HepG2 (cell line): Measurements from ENCODE around the gene ZNF428. TPM values are rescaled to one million over a fixed set of nuclear protein-coding genes. Genes with fewer than 3 reads are reported as not detected.

ENCODE experiments used
- CREB1 ChIP-seq, 2 experiments: fragments of 450-650 bp in 1 of 2; IDR thresholded peaks; 2 replicates each; pipeline ENCODE4 v1.6.1; 2016 to 2017; ENCODE audit warnings: control low read depth in 1 of 2, mild to moderate bottlenecking in 1 of 2, missing compliant biosample characterization in 1 of 2, missing genetic modification characterization in 1 of 2
- HBP1 ChIP-seq: IDR thresholded peaks from 2 replicates; pipeline ENCODE4 v1.6.1; 2016; ENCODE audit warnings: low read depth, control low read depth
- JUND ChIP-seq: sonication (generic); formaldehyde crosslinking; IDR thresholded peaks from 2 replicates; pipeline ENCODE4 v1.8.0; 2022; ENCODE audit warnings: mild to moderate bottlenecking, missing genetic modification reagents
- KAT2B ChIP-seq: fragments of 150-350 bp; IDR thresholded peaks from 2 replicates; pipeline ENCODE4 v1.6.1; 2014; ENCODE audit warnings: low read depth, low read length, borderline replicate concordance
- KLF13 ChIP-seq: sonication (generic); formaldehyde crosslinking; IDR thresholded peaks from 2 replicates; pipeline ENCODE4 v1.4.0; 2020; ENCODE audit warnings: mild to moderate bottlenecking, missing genetic modification reagents
- RAD51 ChIP-seq: fragments of 450-650 bp; IDR thresholded peaks from 2 replicates; pipeline ENCODE4 v1.6.1; 2016; ENCODE audit warnings: borderline replicate concordance
- ZNF280D ChIP-seq: sonication (generic); formaldehyde crosslinking; IDR thresholded peaks from 2 replicates; pipeline ENCODE4 v1.5.1; 2020; ENCODE audit warnings: mild to moderate bottlenecking, missing genetic modification reagents
- ZNF30 ChIP-seq: sonication (generic); formaldehyde crosslinking; IDR thresholded peaks from 2 replicates; pipeline ENCODE4 v1.5.0; 2020; ENCODE audit warnings: mild to moderate bottlenecking, missing genetic modification reagents
- ZNF44 ChIP-seq: sonication (generic); formaldehyde crosslinking; IDR thresholded peaks from 2 replicates; pipeline ENCODE4 v1.5.1; 2020; ENCODE audit warnings: mild to moderate bottlenecking, missing genetic modification reagents
- ZNF547 ChIP-seq: sonication (generic); formaldehyde crosslinking; IDR thresholded peaks from 2 replicates; pipeline ENCODE4 v1.5.1; 2020; ENCODE audit warnings: mild to moderate bottlenecking, missing genetic modification reagents
- ZNF569 ChIP-seq: sonication (generic); formaldehyde crosslinking; IDR thresholded peaks from 2 replicates; pipeline ENCODE4 v1.5.0; 2020; ENCODE audit warnings: mild to moderate bottlenecking, missing genetic modification reagents, moderate library complexity, borderline replicate concordance
- ZNF850 ChIP-seq: sonication (generic); formaldehyde crosslinking; conservative IDR thresholded peaks from 2 replicates; pipeline ENCODE4 v1.9.0; 2021; ENCODE audit warnings: mild to moderate bottlenecking, missing genetic modification reagents
- ZSCAN25 ChIP-seq: sonication (generic); formaldehyde crosslinking; IDR thresholded peaks from 2 replicates; pipeline ENCODE4 v1.8.0; 2022; ENCODE audit warnings: mild to moderate bottlenecking, missing genetic modification reagents
- polyA plus RNA-seq, 8 experiments: library from polyadenylated mRNA; depleted of rRNA in 3 of 8; stranded (reverse) in 7 of 8; unstranded in 1 of 8; fragments of >200 nt; fragmentation: Illumina TruSeq in 4 of 8; extraction: Trizol in 4 of 8; gene quantifications; 2 replicates each; pipeline versions ENCODE4 v1.2.1 to v1.2.3, GENCODE V29; 2011 to 2016; ENCODE audit warnings: low read depth in 4 of 8, missing spikeins in 1 of 8, mixed read lengths in 1 of 8; ENCODE audit not compliant: insufficient read depth in 1 of 8
- total RNA-seq, 5 experiments: library from RNA; depleted of rRNA; stranded (reverse); fragments of >200 nt; fragmentation: Illumina TruSeq; extraction: Trizol; gene quantifications; 2 replicates each; pipeline ENCODE4 v1.2.3, GENCODE V29; 2016; ENCODE audit warnings: low read depth in 1 of 5
- TF ChIP-seq, protein P1 (sequence below): sonication (generic); formaldehyde crosslinking; IDR thresholded peaks from 2 replicates; pipeline ENCODE4 v1.4.0; 2020; ENCODE audit warnings: mild to moderate bottlenecking, missing genetic modification reagents
- TF ChIP-seq, protein P2 (sequence below), 2 experiments: fragments of 450-650 bp in 1 of 2; sonication (generic) in 1 of 2; formaldehyde crosslinking; IDR thresholded peaks; 2 replicates each; pipeline versions ENCODE4 v1.5.0 to v1.8.0; 2020 to 2022; ENCODE audit warnings: mild to moderate bottlenecking in 1 of 2, missing genetic modification reagents in 1 of 2
- TF ChIP-seq, protein P3 (sequence below), 2 experiments: sonication (generic) in 1 of 2; formaldehyde crosslinking in 1 of 2; IDR thresholded peaks; 2 replicates each; pipeline versions ENCODE4 v1.4.0 to v1.6.1; 2016 to 2020; ENCODE audit warnings: borderline replicate concordance in 1 of 2, low read depth in 1 of 2, mild to moderate bottlenecking in 1 of 2, missing genetic modification reagents in 1 of 2
- TF ChIP-seq, protein P4 (sequence below): IDR thresholded peaks from 2 replicates; pipeline ENCODE4 v1.6.1; 2016; ENCODE audit warnings: low read depth, borderline replicate concordance

ZNF428 gene
- total and polyA plus RNA-seq, 2 of the 13 experiments (the other 11 are each of a cell fraction or from before 2014, with no cell fraction given): 10.4 to 26.9 TPM

DNA sequence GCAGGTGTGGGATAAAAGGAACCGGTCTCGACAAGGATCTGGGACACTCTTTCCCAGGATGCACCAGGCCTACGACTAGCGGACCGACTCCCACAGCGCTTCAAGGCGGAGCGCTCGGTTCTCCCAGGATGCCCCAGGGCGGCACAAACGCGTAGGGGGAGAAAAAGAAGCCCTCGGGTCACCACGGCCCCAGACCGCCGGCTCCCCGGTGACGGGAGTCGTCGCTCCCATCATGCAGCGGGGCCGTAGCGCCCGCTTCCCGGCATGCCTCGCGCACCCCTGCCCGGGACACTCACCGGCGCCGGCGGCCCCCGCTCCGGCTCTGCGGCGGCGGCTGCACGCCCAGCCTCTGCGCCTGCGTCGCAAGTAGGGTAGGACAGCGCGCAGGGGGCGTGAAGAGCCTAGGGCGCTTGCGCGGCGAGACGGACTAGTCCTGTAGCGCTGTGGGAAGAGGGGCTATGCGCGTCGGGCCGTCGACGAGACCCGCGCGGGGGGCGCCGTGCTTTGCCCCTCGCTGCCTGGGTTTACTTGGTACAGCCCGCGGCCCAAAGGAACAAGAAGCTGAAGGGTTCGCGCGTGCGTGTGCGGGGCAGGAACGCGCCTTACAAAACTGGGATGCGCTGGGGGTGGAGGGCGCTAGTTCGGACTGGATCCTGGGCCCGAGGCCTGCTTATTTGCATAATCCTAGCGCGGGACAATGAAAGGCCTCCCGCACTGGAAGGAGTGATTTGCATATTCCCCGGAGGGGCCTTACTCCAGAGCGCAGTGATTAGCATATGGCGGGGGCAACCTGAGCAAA, at the start of gene ZNF428 (continued):
- TF ChIP-seq ZNF44 (CRISPR knock-in tag) (peak; percentile 75), ZNF569 (no peak), ZNF30 (CRISPR knock-in tag) (peak; percentile 52; the same call in 1 of the 2 replicates), ZNF280D (CRISPR knock-in tag) (peak; percentile 90), JUND (CRISPR knock-in tag) (no peak), ZNF547 (CRISPR knock-in tag) (peak; percentile 89; the same call in 1 of the 2 replicates), RAD51 (no peak), KAT2B (no peak), ZNF850 (CRISPR knock-in tag) (peak; percentile 83; the same call in 1 of the 2 replicates), CREB1 (IDR thresholded peaks at IDR 0.05) (peak; percentile 3; the same call in 1 of the 2 replicates), CREB1 (CRISPR knock-in tag; IDR thresholded peaks at IDR 0.05) (no peak), ZSCAN25 (CRISPR knock-in tag) (peak; percentile 66), KLF13 (CRISPR knock-in tag) (peak; percentile 75; the same call in 1 of the 2 replicates), HBP1 (CRISPR knock-in tag) (no peak)
- TF ChIP-seq, protein P1, sequence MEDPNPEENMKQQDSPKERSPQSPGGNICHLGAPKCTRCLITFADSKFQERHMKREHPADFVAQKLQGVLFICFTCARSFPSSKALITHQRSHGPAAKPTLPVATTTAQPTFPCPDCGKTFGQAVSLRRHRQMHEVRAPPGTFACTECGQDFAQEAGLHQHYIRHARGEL (CRISPR knock-in tag): no peak
- TF ChIP-seq, protein P2, sequence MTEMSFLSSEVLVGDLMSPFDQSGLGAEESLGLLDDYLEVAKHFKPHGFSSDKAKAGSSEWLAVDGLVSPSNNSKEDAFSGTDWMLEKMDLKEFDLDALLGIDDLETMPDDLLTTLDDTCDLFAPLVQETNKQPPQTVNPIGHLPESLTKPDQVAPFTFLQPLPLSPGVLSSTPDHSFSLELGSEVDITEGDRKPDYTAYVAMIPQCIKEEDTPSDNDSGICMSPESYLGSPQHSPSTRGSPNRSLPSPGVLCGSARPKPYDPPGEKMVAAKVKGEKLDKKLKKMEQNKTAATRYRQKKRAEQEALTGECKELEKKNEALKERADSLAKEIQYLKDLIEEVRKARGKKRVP (CRISPR knock-in tag; IDR thresholded peaks at IDR 0.05): peak in 1 of 2 experiments; percentile 76; a peak in 2 of 4 replicates
- TF ChIP-seq, protein P3, sequence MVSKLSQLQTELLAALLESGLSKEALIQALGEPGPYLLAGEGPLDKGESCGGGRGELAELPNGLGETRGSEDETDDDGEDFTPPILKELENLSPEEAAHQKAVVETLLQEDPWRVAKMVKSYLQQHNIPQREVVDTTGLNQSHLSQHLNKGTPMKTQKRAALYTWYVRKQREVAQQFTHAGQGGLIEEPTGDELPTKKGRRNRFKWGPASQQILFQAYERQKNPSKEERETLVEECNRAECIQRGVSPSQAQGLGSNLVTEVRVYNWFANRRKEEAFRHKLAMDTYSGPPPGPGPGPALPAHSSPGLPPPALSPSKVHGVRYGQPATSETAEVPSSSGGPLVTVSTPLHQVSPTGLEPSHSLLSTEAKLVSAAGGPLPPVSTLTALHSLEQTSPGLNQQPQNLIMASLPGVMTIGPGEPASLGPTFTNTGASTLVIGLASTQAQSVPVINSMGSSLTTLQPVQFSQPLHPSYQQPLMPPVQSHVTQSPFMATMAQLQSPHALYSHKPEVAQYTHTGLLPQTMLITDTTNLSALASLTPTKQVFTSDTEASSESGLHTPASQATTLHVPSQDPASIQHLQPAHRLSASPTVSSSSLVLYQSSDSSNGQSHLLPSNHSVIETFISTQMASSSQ (IDR thresholded peaks at IDR 0.05; ENCODE audit: low read depth): no peak
- TF ChIP-seq, protein P3 (CRISPR knock-in tag; IDR thresholded peaks at IDR 0.05; ENCODE audit: borderline replicate concordance): peak; percentile 38; the same call in 1 of the 2 replicates
- TF ChIP-seq, protein P4, sequence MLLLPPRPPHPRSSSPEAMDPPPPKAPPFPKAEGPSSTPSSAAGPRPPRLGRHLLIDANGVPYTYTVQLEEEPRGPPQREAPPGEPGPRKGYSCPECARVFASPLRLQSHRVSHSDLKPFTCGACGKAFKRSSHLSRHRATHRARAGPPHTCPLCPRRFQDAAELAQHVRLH (CRISPR knock-in tag): 0 out of 2 replicates have a peak, but pooled peaks have one; percentile 19
